Frontal cortex (tissue), 4 donors: ENCODE measurements around the gene DYNLT5. TPM values are rescaled to one million over a fixed set of nuclear protein-coding genes. Genes with fewer than 3 reads are reported as not detected.
"Not testable (repeated sequence)": the region's sequence is repeated elsewhere in the genome, so short reads cannot be mapped to it uniquely, and the experiment has no call there.

ENCODE experiments used
- DNase-seq, 2 donors: peaks; one replicate each; pipeline ENCODE4 v3.0.0; 2012; ENCODE audit warnings: low spot score in 2 of 2
- FAIRE-seq: peaks from 2 replicates; lab custom pipeline; 2012; peaks lifted over from hg19 to GRCh38; lab: Jason Lieb, UNC
- total RNA-seq: library from RNA; depleted of rRNA; stranded (reverse); fragments of >200 nt; gene quantifications from one replicate; pipeline ENCODE4 v1.2.3, GENCODE V29; 2014
- donor health status: control.
- donor health status: control.
- donor health status: control.

Gene DYNLT5
- total RNA-seq: 1.2 TPM

DNA sequence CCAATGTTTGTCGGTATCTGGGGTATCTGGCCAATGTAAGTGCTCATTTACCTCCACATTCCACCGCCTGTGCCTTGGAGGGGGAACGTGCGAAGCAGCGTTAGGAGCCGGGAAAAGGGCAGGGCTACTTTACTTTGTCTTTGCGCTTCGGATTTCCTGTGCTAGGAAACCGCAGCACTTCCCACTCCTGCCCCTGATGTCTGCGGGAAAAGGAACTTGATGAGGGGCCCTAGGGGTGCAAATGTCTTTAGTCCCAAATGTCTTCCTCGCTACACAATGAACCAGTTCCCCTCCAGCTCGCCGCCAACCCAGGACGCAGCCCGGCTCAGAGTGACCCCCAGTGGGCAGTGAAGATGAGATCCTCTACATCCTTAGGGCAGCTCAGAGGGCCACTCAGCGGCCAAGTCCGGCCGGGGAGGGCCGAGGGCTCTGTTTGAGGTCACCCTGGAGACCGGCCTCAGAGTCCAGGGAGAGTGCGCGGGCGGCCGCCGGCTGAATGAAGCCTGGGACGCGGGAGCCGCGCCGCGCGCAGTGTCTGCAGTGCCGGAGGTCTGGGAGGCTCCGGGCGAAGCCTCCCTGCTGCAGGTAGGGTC is at the start of gene DYNLT5:
TSS of gene DYNLT5 (plus strand) at position 460 of the 593 bp plus-strand sequence. CDS start 2,200 bp downstream, outside the sequence.
- peak; percentile 29 to 52 for DNase-seq
- FAIRE-seq: no peak

DNA sequence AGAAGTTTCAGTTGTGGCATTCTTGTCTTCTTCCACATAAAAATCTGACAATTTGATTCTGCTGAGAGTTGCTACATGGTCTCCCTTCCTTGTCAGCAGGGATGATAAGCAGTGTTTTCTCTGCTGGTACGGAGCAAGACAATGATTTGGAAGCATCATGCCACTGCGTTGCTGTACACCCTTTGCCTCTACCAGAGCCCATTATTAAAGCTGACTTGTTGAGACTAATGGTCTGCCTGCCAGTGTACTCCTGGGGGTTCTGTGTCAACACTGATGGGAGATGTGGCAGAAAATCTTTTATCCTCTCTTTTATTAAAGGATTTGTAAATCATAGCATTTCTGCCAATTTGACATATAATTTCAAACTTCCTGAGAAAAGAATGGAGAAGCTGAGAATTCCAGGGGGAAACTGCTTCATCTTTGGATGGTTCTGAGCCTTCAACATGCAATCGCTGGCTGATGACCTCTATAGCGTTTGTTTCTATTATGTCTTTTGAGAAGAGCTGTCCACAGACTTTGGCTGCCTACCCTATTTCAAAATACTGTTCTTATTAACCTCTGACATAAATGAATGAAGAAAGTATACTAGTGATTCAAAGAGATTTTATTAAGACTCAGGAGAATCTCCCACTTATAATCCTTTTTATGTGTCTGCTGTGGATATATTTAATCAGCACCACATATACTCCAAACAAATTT is 47.9 kb upstream of the DYNLT5 start:
- FAIRE-seq (no peak), DNase-seq (no peak)

DNA sequence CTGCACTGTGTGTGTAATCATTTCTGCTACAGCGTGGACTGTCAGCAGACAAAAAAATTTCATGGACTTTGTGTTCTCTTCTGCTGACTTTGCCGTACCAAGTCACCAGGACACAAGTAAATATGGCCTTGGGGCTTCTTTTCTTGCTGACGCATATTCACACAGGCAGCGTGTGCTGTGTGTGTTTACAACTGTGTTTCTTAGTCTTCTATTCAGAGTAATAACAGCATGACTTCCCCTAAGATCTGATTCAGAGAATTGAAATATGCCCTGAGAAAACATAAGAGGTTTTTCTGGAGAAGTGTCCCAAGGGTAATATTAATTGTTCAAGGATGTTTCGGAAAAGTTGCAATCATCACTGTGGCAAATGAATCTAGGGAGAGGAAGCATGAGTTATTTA is 47.1 kb upstream of the DYNLT5 start:
- FAIRE-seq: no peak
- DNase-seq: no peak

GRCh38 chr1:66711420-66711819 is 40.8 kb upstream of the DYNLT5 start:
- no peak for DNase-seq
- FAIRE-seq: no peak

GRCh38 chr1:66712839-66713238 is 39.4 kb upstream of the DYNLT5 start:
- no peak for FAIRE-seq
- no peak for DNase-seq

GRCh38 chr1:66723985-66724384 is 28.3 kb upstream of the DYNLT5 start:
- FAIRE-seq (no peak), DNase-seq (no peak)

GRCh38 chr1:66725885-66726665 is 26.2 kb upstream of the DYNLT5 start:
- no peak for DNase-seq
- no peak for FAIRE-seq

DNA sequence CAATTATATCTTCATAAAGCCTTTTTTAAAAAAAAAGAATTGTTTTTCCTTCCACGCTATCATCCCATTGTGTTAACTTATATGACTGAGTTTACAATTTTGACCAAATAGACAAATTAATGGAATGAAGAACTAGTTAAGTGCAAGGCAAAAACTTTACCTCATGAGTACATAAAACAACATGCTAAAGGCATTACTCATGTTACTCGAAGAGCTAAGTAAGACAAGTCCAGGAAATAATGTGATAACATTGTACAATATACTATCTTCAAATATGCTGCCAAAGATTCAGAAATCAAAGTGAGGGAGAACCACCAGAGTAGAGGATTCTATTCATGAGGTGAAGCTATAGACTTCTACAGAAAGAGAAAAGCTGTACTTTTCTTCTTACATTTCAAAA is 24.2 kb upstream of the DYNLT5 start:
- FAIRE-seq (no peak), DNase-seq (no peak)

- not testable (repeated sequence) for FAIRE-seq, DNase-seq
Observed at GRCh38 chr1:66728716-66729115, 23.5 kb upstream of the DYNLT5 start.

GRCh38 chr1:66729119-66729518 is 23.1 kb upstream of the DYNLT5 start:
- DNase-seq: no peak
- FAIRE-seq: no peak

DNA sequence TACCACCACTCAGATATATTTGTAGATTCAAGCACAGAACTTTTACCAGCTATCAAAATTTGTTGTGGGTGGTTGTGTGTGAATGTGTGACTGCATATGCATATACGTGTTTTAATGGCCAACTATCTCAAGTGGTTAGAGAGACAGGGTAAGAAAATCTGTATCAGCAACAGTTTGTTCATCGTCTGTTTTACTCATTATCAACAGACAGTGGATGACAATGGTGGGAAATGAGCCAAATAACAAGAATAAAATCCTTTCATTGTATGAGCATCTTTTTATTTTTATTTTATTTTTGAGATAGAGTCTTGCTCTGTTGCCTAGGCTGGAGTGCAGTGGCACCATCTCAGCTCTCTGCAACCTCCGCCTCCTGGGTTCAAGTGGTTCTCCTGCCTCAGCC is 22.7 kb upstream of the DYNLT5 start:
- FAIRE-seq (no peak), DNase-seq (no peak)

GRCh38 chr1:66730462-66730861 is 21.8 kb upstream of the DYNLT5 start:
- DNase-seq (no peak), FAIRE-seq (no peak)

GRCh38 chr1:66731170-66731865 is 20.9 kb upstream of the DYNLT5 start:
- no peak for DNase-seq
- no peak for FAIRE-seq

GRCh38 chr1:66732407-66733166 is 19.7 kb upstream of the DYNLT5 start:
- no peak for FAIRE-seq
- no peak for DNase-seq

DNA sequence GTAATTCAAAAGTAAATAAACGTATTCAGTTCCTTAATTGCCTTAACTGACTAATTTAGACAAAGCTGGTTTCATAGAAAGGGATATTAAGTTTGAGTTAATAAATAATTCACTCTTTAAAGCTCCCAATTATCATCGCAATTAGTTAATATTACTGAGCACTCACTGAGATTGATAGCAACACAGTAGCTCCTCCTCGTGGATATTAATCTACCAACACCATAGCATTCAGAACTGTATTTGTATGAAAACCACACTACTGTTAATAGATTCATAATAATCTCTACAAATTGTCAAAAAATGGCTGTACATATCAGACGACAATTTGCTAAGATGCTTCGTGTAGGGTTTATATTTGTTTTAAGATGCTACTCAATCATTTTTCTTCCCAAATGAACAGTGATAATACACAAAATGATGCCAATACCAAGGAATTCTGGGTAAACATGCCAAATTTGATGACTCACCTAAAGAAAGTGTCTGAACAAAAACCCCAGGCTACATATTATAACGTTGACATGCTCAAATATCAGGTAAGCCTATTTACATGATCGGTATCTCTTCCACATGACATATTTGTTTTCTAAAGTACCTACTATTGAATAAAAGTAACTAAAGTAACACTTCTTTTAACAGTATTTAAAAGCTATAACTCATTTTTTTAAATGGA is 18.8 kb upstream of the DYNLT5 start:
- FAIRE-seq (no peak), DNase-seq (no peak)

DNA sequence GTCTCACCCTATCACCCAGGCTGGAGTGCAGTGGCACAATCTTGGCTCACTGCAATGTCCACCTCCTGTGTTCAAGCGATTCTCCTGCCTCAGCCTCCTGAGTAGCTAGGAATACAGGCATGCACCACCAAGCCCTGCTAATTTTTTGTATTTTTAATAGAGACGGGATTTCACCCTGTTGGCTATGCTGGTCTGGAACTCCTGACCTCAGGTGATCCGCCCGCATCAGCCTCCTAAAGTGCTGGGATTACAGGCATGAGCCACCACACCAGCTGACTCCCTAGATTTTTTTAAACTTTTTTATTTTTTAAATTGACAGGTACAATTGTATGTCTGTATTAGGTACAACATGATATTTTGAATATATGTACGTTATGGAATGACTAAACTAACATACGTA is 17.7 kb upstream of the DYNLT5 start:
- DNase-seq, FAIRE-seq: not testable (repeated sequence)

- DNase-seq (no peak), FAIRE-seq (no peak)
Observed at GRCh38 chr1:66737836-66738235, 14.4 kb upstream of the DYNLT5 start.

DNA sequence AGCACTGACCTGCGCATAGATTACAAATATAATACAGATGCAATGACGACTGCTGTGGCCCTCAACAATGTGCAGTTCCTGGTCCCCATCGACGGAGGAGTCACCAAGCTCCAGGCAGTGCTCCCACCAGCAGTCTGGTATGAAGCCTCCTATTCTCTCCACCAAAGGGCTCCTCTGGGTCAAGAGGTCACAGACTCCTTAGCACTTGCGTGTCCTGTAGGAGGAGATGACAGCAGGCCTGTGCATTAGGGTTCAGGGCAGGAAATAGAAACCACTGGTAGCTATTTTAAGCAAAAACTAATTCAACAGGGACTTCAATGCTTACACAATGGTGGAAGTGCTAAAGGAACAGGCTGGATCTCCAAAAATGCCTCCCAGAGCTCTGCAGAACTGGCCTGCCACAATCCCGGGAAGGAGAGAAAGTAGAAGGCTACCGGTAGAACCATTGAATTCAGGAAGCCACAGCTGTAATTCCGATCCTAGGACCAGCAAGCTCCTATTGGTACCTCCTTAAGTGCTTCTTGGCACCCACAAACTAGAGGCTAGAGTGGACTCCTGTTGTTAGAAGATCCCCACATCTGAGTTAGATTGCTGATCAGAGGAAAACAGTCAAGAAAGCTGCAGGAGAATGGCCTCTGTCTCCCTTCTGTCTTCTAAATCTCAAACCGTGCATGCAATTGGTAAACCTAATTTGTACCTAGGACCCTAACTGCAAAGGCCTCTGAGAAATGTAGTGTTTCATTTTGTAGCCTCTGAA is 12.7 kb upstream of the DYNLT5 start:
- no peak for DNase-seq
- no peak for FAIRE-seq
